C4-2B (cell line): ENCODE results near the gene SAP30BP.

Experiments used
- ZFX ChIP-seq: fragments of 450-650 bp; IDR thresholded peaks from 2 replicates; pipeline ENCODE4 v1.6.1; 2017
- TF ChIP-seq, protein P1 (sequence below): fragments of 450-650 bp; conservative IDR thresholded peaks from 2 replicates; pipeline ENCODE4 v1.5.1; 2017; ENCODE audit warnings: mild to moderate bottlenecking

DNA sequence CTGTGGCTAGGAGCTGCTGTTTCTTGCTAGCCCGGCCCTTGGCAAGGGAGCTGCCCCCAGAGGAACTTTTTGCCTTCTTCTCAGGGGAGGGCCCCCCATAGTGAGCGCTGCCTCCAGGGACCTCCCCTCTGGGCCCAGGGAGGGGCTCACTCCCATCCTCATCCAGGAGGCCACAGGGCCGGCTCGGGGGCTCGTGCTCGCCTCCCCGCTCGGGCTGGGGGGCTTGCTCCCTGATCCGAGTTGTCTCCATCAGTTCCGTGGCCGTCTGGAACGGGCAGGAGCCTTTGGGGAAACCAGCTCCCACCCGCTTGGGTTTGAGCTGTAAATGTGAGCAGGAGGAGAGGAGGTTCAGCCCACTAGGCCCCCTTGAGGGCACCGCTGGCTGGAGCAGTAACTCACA is 38.0 kb upstream of the SAP30BP start:
- TF ChIP-seq, protein P1, sequence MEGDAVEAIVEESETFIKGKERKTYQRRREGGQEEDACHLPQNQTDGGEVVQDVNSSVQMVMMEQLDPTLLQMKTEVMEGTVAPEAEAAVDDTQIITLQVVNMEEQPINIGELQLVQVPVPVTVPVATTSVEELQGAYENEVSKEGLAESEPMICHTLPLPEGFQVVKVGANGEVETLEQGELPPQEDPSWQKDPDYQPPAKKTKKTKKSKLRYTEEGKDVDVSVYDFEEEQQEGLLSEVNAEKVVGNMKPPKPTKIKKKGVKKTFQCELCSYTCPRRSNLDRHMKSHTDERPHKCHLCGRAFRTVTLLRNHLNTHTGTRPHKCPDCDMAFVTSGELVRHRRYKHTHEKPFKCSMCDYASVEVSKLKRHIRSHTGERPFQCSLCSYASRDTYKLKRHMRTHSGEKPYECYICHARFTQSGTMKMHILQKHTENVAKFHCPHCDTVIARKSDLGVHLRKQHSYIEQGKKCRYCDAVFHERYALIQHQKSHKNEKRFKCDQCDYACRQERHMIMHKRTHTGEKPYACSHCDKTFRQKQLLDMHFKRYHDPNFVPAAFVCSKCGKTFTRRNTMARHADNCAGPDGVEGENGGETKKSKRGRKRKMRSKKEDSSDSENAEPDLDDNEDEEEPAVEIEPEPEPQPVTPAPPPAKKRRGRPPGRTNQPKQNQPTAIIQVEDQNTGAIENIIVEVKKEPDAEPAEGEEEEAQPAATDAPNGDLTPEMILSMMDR, result no peak
- TF ChIP-seq ZFX, result no peak
